ENCODE data around the gene PGAP2.
"Not testable (repeated sequence)": the region's sequence is repeated elsewhere in the genome, so short reads cannot be mapped to it uniquely, and the experiment has no call there.

Gene PGAP2

DNA sequence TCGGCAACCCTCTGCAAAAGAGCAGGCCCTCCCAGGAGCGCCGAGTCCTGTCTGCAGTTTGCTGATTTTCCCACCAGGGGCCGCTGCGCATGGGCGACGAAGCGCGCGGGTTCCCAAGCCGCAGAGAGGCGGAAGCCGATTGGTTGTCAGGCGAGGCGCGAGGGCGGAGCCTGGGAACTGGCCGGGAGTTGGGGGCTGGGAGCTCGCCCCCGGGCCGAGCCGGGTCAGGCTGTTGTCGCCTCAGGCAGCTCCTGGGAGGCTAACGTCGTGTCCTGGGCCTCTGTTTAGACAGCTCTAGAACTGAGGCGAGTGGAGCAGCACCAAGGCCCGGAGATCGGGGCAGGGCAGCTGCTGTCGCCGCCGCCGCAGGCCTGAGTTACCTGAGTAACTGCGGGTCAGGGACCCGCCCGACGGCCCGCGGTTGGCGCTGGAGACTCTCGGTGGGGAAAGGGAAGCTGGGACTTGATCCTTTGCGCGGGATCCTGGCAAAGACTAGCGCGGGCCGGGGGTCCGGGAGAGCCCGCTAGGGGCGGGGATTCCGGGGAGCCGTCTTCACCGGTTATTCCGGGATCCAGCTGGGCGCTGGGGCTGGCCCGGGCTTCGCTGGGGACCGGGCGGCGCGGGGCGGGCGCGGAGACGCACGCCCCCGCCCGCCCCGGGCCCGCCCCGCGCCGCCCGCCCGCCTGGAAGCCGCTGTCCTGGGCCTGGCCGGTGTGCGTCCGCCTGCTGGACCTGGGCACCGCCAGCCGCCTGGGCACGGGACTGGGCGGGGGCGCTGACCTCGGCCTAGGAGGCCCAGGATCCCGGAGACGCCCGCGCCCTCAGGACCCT, 46.8 kb downstream of the PGAP2 start, which contains the start of gene STIM1:
STIM1 (plus strand) TSS at position 688 of the 831 bp plus-strand sequence. CDS start 607 bp downstream, outside the sequence.
- DNase-seq (ENCODE audit: low read depth in 1 of 2, low spot score in 1 of 2) = peak; percentile 98

DNA sequence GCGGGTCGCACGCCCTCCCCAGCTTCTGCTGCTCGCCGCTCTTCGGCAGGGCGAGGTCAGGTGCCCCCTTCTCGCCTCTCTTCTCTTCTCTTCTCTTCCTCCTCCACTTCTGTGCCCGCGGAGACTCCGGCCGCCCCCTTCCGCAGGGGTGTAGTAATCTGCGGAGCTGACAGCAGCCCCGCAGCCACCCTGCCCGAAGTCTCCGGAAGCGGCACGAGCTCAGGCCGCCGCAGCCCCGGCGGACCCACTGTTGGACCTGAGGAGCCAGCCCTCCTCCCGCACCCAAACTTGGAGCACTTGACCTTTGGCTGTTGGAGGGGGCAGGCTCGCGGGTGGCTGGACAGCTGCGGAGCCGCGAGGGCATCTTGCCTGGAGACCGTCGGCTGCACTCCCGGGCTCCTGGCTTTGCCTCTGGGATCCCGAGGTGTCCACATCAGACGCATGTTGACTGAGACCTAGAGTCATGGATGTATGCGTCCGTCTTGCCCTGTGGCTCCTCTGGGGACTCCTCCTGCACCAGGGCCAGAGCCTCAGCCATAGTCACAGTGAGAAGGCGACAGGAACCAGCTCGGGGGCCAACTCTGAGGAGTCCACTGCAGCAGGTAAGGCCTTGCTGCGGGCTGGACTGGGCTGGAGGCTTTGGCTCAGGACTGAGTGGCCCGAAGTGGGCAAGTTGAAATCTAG, 47.6 kb downstream of the PGAP2 start:
- no peak for DNase-seq (ENCODE audit: low read depth in 1 of 2, low spot score in 1 of 2)

DNA sequence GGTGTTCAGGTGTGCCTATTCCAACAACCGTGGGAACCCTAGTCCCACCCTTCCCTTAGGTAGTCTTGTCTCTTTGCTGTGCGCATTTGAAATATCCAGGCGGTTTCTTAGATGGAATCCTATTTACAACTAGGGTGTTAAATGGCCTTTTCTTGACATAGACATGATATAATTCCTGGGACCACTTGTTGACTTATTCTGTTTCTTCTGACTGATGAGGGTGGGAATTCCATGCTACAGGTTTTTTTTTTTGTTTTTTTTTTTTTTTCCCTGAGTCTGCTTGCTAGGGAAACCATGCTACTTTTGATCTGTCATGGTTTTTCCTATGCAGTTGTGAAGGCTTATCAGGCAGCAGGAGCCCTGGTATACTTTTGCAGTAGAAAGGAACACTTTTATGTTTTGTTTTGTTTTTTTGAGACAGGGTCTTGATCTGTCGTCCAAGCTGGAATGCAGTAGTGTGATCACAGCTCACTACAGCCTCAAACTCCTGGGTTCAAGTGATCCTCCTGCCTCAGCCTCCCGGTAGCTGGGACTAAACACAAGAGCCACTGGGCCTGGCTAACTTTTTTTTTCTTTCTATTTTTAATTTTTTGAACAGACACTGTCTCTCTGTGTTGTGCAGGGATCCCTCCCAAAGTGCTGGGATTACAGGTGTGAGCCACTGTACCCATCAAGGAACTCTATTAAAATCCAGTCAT, 48.6 kb downstream of the PGAP2 start:
- DNase-seq (ENCODE audit: low read depth in 1 of 2, low spot score in 1 of 2) = no peak

DNA sequence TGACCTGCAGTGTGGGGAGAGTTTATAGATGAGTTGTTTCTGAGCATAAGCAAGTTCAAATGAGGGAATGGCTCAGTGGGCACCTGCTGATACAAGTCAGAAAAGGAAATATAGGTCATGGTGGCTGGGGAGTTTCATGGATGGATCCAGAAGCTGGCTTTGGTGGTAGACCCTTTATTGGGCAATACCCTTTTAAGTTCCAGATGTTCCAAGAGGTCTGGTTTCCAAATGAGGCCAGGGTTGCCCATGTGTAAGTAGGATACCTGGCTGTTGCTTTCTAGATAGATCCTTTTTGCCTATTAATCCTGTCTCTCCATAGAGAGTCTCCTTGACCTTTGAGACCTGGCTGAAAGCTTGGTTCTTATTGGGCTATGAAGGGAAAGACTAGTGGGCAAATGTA, 49.3 kb downstream of the PGAP2 start:
- no peak for DNase-seq (ENCODE audit: low read depth in 1 of 2, low spot score in 1 of 2)

DNA sequence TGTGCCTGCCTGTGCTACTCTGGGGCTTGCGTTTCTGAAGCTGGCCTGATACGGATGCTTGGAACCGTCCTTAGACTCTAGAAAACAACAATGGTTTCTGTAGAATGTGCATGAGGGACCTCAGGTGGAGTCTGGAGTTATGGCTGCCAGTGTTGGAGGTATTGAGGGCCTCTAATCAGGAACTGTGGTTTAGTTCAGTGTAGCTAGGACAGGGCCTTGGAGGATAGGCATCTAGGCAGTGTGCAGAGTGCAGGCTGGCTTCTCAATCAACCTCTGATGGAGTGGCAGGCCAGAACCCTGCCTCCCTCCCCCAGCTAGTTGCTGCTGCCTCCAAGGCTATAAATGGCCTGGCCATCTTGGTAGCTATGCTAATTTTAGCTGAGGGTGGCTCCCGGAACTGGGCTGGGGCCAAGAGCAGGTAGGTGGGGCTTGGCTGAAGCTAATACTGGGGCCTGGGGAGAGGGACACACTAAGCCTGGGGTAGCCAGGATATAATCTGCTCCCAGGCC, 51.1 kb downstream of the PGAP2 start:
- DNase-seq (ENCODE audit: low read depth in 1 of 2, low spot score in 1 of 2) = no peak

DNA sequence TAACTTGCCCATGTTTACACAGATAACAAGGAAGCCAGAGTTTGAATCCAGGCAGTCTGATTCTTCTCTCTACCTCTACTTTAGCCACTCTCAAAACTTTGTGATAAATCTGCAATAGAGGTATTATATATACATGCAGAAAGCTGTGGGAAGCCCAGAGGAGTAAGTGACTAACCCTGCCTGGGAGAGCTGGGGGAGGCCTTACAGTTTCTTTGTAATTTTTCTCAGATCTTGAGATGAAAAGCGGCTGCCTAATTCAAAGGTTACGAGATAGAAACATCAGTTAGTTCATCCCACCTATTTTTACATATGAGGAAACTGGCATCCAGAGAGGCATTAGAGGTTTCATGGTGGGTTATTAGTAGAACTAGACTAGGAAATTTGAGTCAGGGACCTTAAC, 52.0 kb downstream of the PGAP2 start:
- DNase-seq (ENCODE audit: low read depth in 1 of 2, low spot score in 1 of 2) = peak in 1 of 2 donors; percentile 65

DNA sequence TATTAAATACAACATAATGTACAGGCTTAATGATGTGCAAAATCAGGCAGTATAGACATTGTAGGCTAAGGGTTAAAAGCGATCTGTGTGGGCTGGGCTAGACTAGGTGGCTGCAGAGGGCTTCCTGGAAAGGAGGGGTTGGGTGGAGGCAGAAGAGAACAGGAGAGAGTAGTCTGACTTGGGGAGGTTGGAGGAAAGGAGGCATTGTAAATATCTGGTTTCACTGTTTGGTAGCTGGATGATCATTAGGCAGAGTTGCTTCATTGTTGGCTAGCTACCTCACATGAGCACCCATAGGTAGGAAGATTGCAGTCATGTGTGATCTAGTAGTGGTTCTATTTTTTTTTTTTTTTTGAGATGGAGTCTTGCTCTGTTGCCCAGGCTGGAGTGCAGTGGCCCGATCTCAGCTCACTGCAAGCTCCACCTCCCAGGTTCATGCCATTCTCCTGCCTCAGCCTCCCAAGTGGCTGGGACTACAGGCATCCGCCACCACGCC, 52.6 kb downstream of the PGAP2 start:
- DNase-seq (ENCODE audit: low read depth in 1 of 2, low spot score in 1 of 2) = not testable (repeated sequence)

DNA sequence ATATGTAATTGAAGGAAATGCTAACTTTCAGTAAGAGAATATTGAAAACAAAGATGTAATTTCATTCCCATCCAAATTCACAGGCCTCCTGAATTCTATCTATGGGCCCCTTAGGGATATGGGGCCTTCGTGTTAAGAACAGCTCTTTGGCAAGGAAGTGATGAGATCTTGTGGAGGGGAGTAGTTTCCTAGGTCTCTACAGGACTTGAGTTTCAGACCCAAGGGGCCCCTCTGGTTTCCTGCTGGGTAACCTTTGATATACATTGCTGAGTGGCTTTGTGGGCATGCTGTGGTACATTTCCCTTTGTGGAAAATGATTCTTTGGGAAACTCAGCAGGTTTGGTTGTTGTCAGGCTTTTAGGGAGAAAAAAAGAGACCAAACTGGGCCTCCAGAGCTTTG, 53.3 kb downstream of the PGAP2 start:
- DNase-seq (ENCODE audit: low read depth in 1 of 2, low spot score in 1 of 2) = no peak

DNA sequence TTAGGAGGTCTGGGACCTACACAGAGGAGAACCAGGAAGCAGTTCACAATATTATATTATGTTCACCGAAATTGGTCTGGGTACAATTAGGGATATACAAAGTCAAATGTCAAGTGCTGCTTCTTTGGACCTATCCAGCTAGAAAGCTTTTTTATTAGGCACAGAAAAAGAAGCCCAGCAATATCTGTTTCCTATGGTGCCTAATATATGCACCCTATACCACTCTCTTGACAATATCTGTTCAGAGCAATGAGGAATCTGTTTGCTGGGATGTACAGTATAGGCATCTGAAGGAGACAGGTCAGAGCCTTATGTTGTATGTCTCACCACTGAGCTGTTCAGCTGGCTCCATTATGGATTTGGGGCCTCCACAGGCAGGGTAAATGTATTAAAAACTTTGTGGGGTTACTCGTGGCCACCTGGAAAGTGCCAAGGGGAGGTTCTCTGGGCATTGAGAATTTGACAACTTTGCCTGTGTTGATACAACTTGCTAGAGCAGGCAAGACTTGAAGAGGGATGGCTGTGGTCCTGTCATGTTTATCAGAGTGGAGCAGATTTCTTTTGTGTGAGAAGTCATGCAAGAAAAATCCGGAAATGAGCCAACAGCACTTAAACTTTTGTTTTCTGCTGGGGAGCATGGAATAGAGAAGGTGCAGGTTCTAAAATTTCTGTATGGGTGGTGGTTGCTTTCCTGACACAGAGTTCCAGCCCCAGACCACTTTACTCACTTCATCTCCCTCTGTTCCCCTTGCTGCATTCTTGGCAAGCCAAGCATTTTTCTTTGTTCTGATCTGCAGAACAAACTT, 57.2 kb downstream of the PGAP2 start:
- DNase-seq (ENCODE audit: low read depth in 1 of 2, low spot score in 1 of 2) = no peak

DNA sequence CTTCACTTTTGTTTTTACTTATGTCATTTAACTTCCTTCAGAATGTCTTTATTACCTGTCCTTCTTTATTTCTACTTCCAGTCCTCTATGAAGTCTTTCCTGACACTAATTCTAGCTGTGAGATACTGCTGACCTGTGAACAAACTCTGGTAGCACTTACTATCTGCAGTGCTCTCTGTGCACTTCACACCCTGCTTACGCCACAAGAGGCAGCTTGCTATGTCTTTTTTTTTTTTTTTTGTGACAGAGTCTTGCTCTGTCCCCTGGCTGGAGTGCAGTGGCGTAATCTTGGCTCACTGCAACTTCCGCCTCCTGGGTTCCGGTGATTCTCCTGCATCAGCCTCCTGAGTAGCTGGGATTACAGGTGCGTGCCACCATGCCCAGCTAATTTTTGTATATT, 57.8 kb downstream of the PGAP2 start:
- no peak for DNase-seq (ENCODE audit: low read depth in 1 of 2, low spot score in 1 of 2)

DNA sequence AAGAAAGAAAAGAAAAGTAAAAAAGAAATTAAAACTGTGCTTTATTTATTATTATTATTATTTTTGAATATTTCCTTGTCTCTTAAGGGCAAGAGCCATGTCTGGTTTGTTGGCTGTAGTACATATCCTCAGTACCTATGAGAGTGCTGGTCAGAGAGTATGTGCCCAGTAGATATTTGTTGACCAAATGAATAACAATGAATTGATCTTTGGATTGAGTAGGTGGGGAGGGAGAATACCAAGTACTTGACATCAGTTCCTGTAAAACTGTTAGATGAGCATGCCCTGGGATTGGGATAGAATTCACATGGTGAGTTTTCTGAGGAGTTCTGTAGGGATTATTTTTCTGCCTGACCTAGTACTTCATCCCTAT, 58.5 kb downstream of the PGAP2 start:
- no peak for DNase-seq (ENCODE audit: low read depth in 1 of 2, low spot score in 1 of 2)

DNA sequence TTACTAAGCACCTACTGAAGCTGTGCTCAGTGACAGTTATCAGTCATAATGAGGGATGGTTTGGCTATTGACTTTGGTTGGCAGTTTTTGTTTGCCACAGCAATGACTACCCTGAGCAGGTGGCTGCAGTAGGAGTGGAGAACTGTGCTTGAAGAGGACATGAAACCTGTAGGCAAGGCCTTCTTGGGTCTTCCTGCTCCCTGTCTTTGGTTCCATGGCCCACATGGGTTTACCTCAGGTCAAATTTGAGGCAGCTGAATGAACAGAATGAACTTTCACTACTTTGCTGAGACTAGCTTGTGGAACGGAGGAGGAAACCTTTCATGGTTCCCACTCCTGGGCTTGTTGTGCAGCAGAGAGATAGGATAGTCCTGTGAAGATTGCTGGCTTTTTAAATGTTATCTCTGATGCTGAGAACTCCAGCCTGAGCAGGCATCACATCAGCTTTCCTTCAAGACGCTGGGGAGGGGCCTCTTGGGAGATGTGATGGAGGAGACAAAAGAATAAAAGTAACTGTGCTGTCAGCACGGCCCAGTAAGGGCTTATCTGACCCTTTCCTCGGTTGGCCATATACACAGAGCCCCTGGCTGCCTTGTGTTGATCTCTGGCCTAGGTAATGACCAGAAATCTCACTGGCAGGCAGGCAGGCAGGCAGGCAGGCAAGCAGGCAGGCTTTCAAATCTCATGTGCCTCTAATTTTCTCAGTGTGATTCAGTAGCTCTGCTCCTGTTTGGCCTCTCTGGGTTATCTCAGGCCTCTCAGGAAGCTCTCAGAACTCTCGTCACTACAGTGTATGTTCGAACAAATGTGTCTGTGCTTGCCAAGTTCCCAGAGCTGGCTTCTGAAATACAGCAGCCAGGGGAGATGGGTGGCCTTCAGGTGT, 59.1 kb downstream of the PGAP2 start:
- no peak for DNase-seq (ENCODE audit: low read depth in 1 of 2, low spot score in 1 of 2)

DNA sequence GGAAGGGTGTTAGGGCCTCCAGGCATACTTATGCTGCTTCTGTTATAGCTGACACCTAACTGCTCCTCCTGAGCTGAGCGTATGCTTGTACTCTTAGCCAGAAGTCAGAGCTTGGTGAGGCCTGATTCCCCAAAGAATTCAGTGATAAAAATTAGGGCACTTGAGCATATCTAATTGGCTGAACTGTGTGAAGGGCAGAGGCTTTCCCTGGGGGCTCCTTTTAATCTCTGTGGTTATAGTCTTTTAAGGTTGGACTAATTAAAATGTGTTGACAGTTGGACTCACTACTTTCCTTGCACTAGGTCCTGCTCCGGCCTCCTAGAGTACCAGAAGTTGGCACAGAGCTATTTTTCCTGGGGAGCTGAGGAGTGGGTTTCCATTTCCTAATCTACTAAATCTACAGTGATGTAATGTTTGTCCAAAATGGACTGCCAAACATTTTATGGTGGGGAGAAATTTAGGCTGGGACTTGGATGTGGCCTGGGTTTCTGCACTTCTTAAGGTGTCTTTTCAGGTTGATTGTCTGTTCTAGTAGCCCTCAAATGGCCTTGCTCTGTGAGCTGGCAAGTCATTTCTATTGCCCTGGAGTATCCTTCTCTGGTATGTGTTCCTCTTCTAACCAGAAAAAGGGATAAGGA, 65.5 kb downstream of the PGAP2 start:
- no peak for DNase-seq (ENCODE audit: low read depth in 1 of 2, low spot score in 1 of 2)
